HEK293 (cell line): ENCODE data around the gene CREBRF.

Experiments used
- CTCF ChIA-PET: fragments of 350-600 bp; formaldehyde crosslinking; extraction: SDS; loops from one replicate; lab custom pipeline; 2021; ENCODE audit warnings: antibody characterized with exemption; lab: Yijun Ruan, JAX
- POLR2A ChIA-PET: fragments of 300-600 bp; formaldehyde crosslinking; extraction: SDS; loops from one replicate; lab custom pipeline; 2020; ENCODE audit warnings: antibody characterized with exemption, inconsistent platforms; lab: Yijun Ruan, JAX
- H3K27ac ChIP-seq: fragments of 200-500 bp; sonication (Bioruptor generic); 2 replicates; pipeline ENCODE4 v1.5.1; 2014; ENCODE audit warnings: low read depth, low read length, control low read depth, inconsistent platforms; ENCODE audit errors: extremely low read depth
- H3K36me3 ChIP-seq, 2 experiments: fragments of 200-500 bp in 1 of 2; sonication (Bioruptor generic) in 1 of 2; 1 replicate in 1 of 2; 2 replicates in 1 of 2; pipeline ENCODE4 v1.5.1; 2014 to 2017; ENCODE audit warnings: inconsistent platforms in 2 of 2, low read length in 2 of 2; ENCODE audit not compliant: control insufficient read depth in 2 of 2, insufficient read depth in 1 of 2
- H3K4me1 ChIP-seq: fragments of 200-500 bp; sonication (Bioruptor generic); 2 replicates; pipeline ENCODE4 v1.5.1; 2014; ENCODE audit warnings: mild to moderate bottlenecking, low read length, inconsistent platforms; ENCODE audit not compliant: control insufficient read depth, insufficient read depth
- H3K4me3 ChIP-seq: 2 replicates; pipeline ENCODE4 v1.5.1; 2011; ENCODE audit warnings: low read depth, mild to moderate bottlenecking, control low read depth, low read length, moderate library complexity
- H3K9me3 ChIP-seq: fragments of 200-500 bp; sonication (Bioruptor generic); 2 replicates; pipeline ENCODE4 v1.5.1; 2014; ENCODE audit warnings: low read depth, low read length, inconsistent platforms; ENCODE audit not compliant: control insufficient read depth, insufficient read depth
- CTCF ChIP-seq: fragments of 450-650 bp; formaldehyde crosslinking; IDR thresholded peaks from 2 replicates; pipeline ENCODE4 v1.5.1; 2016; ENCODE audit warnings: missing biosample characterization, missing genetic modification characterization
- PATZ1 ChIP-seq: fragments of 450-650 bp; formaldehyde crosslinking; IDR thresholded peaks from 2 replicates; pipeline ENCODE4 v1.5.1; 2016; ENCODE audit warnings: missing biosample characterization, missing genetic modification characterization
- SP3 ChIP-seq: fragments of 450-650 bp; formaldehyde crosslinking; IDR thresholded peaks from 2 replicates; pipeline ENCODE4 v1.5.1; 2016; ENCODE audit warnings: missing biosample characterization, missing genetic modification characterization
- SP7 ChIP-seq: fragments of 450-650 bp; formaldehyde crosslinking; IDR thresholded peaks from 2 replicates; pipeline ENCODE4 v1.5.1; 2016; ENCODE audit warnings: missing biosample characterization, missing genetic modification characterization
- TRIM28 ChIP-seq: IDR thresholded peaks from 2 replicates; pipeline ENCODE4 v1.6.1; 2011; ENCODE audit warnings: low read length, control low read depth, borderline replicate concordance
- ZIC2 ChIP-seq: fragments of 450-650 bp; formaldehyde crosslinking; IDR thresholded peaks from 2 replicates; pipeline ENCODE4 v1.5.1; 2016; ENCODE audit warnings: missing biosample characterization, missing genetic modification characterization
- ZNF138 ChIP-seq: fragments of 450-650 bp; formaldehyde crosslinking; IDR thresholded peaks from 2 replicates; pipeline ENCODE4 v1.5.1; 2016; ENCODE audit warnings: missing biosample characterization, missing genetic modification characterization, borderline replicate concordance
- ZNF155 ChIP-seq: fragments of 450-650 bp; formaldehyde crosslinking; IDR thresholded peaks from 2 replicates; pipeline ENCODE4 v1.5.1; 2016; ENCODE audit warnings: missing biosample characterization, missing genetic modification characterization
- ZNF394 ChIP-seq: fragments of 450-650 bp; formaldehyde crosslinking; IDR thresholded peaks from 2 replicates; pipeline ENCODE4 v1.5.1; 2016; ENCODE audit warnings: missing biosample characterization, missing genetic modification characterization, mild to moderate bottlenecking, moderate library complexity, borderline replicate concordance
- ZNF510 ChIP-seq: fragments of 450-650 bp; formaldehyde crosslinking; IDR thresholded peaks from 2 replicates; pipeline ENCODE4 v1.5.1; 2018; ENCODE audit warnings: mild to moderate bottlenecking, missing genetic modification characterization, missing biosample characterization; ENCODE audit not compliant: insufficient replicate concordance
- ZNF768 ChIP-seq: fragments of 450-650 bp; formaldehyde crosslinking; IDR thresholded peaks from 2 replicates; pipeline ENCODE4 v1.5.1; 2018; ENCODE audit warnings: missing biosample characterization, mild to moderate bottlenecking, missing genetic modification characterization
- ZXDB ChIP-seq: fragments of 450-650 bp; formaldehyde crosslinking; IDR thresholded peaks from 2 replicates; pipeline ENCODE4 v1.5.1; 2016; ENCODE audit warnings: missing biosample characterization, missing genetic modification characterization
- TF ChIP-seq, protein P1 (sequence below): fragments of 450-650 bp; formaldehyde crosslinking; IDR thresholded peaks from 2 replicates; pipeline ENCODE4 v1.5.1; 2016; ENCODE audit warnings: missing biosample characterization, missing genetic modification characterization, borderline replicate concordance
- TF ChIP-seq, protein P2 (sequence below): fragments of 450-650 bp; formaldehyde crosslinking; IDR thresholded peaks from 2 replicates; pipeline ENCODE4 v1.5.1; 2017; ENCODE audit warnings: missing biosample characterization, missing genetic modification characterization
- TF ChIP-seq, protein P3 (sequence below): fragments of 450-650 bp; formaldehyde crosslinking; IDR thresholded peaks from 2 replicates; pipeline ENCODE4; 2016; ENCODE audit warnings: missing biosample characterization, missing genetic modification characterization
- TF ChIP-seq, protein P4 (sequence below): fragments of 450-650 bp; formaldehyde crosslinking; IDR thresholded peaks from 2 replicates; pipeline ENCODE4 v1.5.1; 2016; ENCODE audit warnings: missing biosample characterization, missing genetic modification characterization

The CREBRF gene

DNA sequence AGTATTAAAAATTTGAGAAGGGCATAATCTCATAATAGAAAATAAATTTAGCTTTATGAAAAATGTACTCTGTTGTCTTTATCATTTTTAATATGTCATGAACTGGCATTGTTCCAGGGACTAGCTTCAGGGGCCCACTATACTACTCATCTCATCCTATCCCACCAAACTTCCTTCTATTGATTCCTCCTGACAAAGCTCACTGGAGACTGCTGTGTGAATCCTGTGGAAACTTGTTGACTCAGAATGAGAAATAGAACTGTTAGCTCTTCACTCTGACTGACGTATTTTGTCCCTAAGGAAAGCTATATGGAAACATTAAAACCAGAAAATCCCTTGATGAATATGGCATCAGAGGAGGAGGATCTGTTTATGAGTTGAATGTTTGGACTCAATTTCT is 58.4 kb downstream of the CREBRF start:
- Histone ChIP-seq H3K9me3 (no peaks in the 10 kb centered on the region), H3K4me3 (no peak overlapping the region), H3K36me3 (peaks cover 9 to 10% of the 10 kb centered on the region in 2 experiments; a peak in 2 of 3 replicates), H3K27ac (no peak overlapping the region), H3K4me1 (no peaks in the 10 kb centered on the region)
- TF ChIP-seq ZNF510 (tag by site-specific recombination) (no peak), TRIM28 (no peak), ZXDB (tag by site-specific recombination) (no peak), ZNF138 (no peak), CTCF (tag by site-specific recombination) (no peak), ZNF394 (tag by site-specific recombination) (no peak), PATZ1 (tag by site-specific recombination) (no peak), ZIC2 (tag by site-specific recombination) (no peak), ZNF768 (tag by site-specific recombination) (no peak), SP7 (tag by site-specific recombination) (no peak), ZNF155 (no peak), SP3 (no peak)
- TF ChIP-seq, protein P1, sequence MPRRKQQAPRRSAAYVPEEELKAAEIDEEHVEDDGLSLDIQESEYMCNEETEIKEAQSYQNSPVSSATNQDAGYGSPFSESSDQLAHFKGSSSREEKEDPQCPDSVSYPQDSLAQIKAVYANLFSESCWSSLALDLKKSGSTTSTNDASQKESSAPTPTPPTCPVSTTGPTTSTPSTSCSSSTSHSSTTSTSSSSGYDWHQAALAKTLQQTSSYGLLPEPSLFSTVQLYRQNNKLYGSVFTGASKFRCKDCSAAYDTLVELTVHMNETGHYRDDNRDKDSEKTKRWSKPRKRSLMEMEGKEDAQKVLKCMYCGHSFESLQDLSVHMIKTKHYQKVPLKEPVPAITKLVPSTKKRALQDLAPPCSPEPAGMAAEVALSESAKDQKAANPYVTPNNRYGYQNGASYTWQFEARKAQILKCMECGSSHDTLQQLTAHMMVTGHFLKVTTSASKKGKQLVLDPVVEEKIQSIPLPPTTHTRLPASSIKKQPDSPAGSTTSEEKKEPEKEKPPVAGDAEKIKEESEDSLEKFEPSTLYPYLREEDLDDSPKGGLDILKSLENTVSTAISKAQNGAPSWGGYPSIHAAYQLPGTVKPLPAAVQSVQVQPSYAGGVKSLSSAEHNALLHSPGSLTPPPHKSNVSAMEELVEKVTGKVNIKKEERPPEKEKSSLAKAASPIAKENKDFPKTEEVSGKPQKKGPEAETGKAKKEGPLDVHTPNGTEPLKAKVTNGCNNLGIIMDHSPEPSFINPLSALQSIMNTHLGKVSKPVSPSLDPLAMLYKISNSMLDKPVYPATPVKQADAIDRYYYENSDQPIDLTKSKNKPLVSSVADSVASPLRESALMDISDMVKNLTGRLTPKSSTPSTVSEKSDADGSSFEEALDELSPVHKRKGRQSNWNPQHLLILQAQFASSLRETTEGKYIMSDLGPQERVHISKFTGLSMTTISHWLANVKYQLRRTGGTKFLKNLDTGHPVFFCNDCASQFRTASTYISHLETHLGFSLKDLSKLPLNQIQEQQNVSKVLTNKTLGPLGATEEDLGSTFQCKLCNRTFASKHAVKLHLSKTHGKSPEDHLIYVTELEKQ = no peak
- TF ChIP-seq, protein P2, sequence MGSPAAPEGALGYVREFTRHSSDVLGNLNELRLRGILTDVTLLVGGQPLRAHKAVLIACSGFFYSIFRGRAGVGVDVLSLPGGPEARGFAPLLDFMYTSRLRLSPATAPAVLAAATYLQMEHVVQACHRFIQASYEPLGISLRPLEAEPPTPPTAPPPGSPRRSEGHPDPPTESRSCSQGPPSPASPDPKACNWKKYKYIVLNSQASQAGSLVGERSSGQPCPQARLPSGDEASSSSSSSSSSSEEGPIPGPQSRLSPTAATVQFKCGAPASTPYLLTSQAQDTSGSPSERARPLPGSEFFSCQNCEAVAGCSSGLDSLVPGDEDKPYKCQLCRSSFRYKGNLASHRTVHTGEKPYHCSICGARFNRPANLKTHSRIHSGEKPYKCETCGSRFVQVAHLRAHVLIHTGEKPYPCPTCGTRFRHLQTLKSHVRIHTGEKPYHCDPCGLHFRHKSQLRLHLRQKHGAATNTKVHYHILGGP (tag by site-specific recombination) = no peak
- TF ChIP-seq, protein P3, sequence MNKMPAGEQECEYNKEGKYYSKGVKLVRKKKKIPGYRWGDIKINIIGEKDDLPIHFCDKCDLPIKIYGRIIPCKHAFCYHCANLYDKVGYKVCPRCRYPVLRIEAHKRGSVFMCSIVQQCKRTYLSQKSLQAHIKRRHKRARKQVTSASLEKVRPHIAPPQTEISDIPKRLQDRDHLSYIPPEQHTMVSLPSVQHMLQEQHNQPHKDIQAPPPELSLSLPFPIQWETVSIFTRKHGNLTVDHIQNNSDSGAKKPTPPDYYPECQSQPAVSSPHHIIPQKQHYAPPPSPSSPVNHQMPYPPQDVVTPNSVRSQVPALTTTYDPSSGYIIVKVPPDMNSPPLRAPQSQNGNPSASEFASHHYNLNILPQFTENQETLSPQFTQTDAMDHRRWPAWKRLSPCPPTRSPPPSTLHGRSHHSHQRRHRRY (tag by site-specific recombination) = no peak
- TF ChIP-seq, protein P4, sequence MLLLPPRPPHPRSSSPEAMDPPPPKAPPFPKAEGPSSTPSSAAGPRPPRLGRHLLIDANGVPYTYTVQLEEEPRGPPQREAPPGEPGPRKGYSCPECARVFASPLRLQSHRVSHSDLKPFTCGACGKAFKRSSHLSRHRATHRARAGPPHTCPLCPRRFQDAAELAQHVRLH (tag by site-specific recombination) = no peak
- POLR2A ChIA-PET = no interaction called here
- CTCF ChIA-PET = interaction anchor here (0.7 kb wide), 1 partner anchor 27 kb away, joined by 3 read pairs; no protein-coding TSS in a partner anchor
